Effector CD8-positive, alpha-beta T cell (primary cell): ENCODE results near the gene RILPL2.
A peak's percentile ranks its signal among the peaks of the same experiment; 100 is the strongest.
"Not testable (repeated sequence)": the region's sequence is repeated elsewhere in the genome, so short reads cannot be mapped to it uniquely, and the experiment has no call there.

ENCODE experiments used
- DNase-seq: peaks from one replicate; lab custom pipeline; 2025; lab: John Stamatoyannopoulos, UW

RILPL2 gene

GRCh38 chr12:123401753-123402683, 34.5 kb downstream of the RILPL2 start:
- no peak for DNase-seq

GRCh38 chr12:123399255-123399617, 37.2 kb downstream of the RILPL2 start:
- no peak for DNase-seq

- no peak for DNase-seq
Measured at GRCh38 chr12:123398550-123399254, 37.8 kb downstream of the RILPL2 start.

GRCh38 chr12:123398177-123398549, 38.3 kb downstream of the RILPL2 start:
- no peak for DNase-seq

- DNase-seq, result no peak
Measured at GRCh38 chr12:123397400-123397799, 39.1 kb downstream of the RILPL2 start.

GRCh38 chr12:123396954-123397353, 39.5 kb downstream of the RILPL2 start:
- no peak for DNase-seq

- no peak for DNase-seq
Measured at GRCh38 chr12:123396543-123396942, 39.9 kb downstream of the RILPL2 start.

- no peak for DNase-seq
Measured at GRCh38 chr12:123395236-123395635, 41.2 kb downstream of the RILPL2 start.

GRCh38 chr12:123393747-123394146, 42.7 kb downstream of the RILPL2 start:
- no peak for DNase-seq

GRCh38 chr12:123391546-123392343, 44.7 kb downstream of the RILPL2 start:
- no peak for DNase-seq

GRCh38 chr12:123390498-123391426, 45.7 kb downstream of the RILPL2 start:
- no peak for DNase-seq

- DNase-seq, result no peak
Measured at GRCh38 chr12:123389560-123390351, 46.7 kb downstream of the RILPL2 start.

GRCh38 chr12:123388951-123389559, 47.4 kb downstream of the RILPL2 start:
- DNase-seq, result no peak

- peak; percentile 69 for DNase-seq
Measured at GRCh38 chr12:123388177-123388950, 48.1 kb downstream of the RILPL2 start.

- no peak for DNase-seq
Measured at GRCh38 chr12:123387508-123388176, 48.8 kb downstream of the RILPL2 start.

GRCh38 chr12:123385536-123385935, 50.9 kb downstream of the RILPL2 start:
- DNase-seq, result not testable (repeated sequence)

GRCh38 chr12:123384994-123385376, 51.5 kb downstream of the RILPL2 start:
- DNase-seq, result no peak

GRCh38 chr12:123384318-123384993, 52.0 kb downstream of the RILPL2 start:
- DNase-seq, result no peak
